ENCODE measurements around the gene SHISAL2B.

DNA sequence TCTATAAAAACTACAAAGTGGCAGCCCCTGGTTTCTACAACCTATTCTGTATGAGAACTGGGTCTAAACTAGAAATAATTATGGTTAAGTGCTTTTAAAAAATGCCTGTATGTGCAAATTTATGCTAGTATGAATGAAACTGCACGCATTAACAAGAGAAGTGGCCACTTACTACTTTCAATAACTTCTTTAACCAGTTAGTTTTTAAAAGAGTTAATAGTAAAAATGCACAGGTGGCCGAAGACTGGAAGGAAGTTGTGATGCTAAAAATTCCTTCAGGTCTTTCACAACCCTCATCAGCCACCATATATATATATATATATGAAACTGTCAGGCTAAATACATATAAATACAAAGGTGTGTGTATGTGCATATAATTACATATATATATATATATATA lies 36.8 kb downstream of the SHISAL2B start:
- TF ChIP-seq, protein P1, sequence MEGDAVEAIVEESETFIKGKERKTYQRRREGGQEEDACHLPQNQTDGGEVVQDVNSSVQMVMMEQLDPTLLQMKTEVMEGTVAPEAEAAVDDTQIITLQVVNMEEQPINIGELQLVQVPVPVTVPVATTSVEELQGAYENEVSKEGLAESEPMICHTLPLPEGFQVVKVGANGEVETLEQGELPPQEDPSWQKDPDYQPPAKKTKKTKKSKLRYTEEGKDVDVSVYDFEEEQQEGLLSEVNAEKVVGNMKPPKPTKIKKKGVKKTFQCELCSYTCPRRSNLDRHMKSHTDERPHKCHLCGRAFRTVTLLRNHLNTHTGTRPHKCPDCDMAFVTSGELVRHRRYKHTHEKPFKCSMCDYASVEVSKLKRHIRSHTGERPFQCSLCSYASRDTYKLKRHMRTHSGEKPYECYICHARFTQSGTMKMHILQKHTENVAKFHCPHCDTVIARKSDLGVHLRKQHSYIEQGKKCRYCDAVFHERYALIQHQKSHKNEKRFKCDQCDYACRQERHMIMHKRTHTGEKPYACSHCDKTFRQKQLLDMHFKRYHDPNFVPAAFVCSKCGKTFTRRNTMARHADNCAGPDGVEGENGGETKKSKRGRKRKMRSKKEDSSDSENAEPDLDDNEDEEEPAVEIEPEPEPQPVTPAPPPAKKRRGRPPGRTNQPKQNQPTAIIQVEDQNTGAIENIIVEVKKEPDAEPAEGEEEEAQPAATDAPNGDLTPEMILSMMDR (conservative IDR thresholded peaks at IDR 0.05 in 1 of 2, IDR thresholded peaks at IDR 0.05 in 1 of 2; ENCODE audit: extremely low read depth in 1 of 2, insufficient read depth in 1 of 2, low read depth in 1 of 2, low read length in 2 of 2) = no peak
- no peak for TF ChIP-seq EZH2 (IDR thresholded peaks at IDR 0.05; ENCODE audit: borderline replicate concordance, low read length)
